Testis (tissue), 3 donors: ENCODE results near the gene GSG1L. TPM values are rescaled to one million over a fixed set of nuclear protein-coding genes. Genes with fewer than 3 reads are reported as not detected.

Experiments used
- DNase-seq: peaks from one replicate; pipeline ENCODE4 v3.0.0-alpha.2; 2019
- H3K27ac ChIP-seq, 2 donors: fragments of 200-600 bp; sonication (generic); one replicate each; pipeline ENCODE4 v1.5.1; 2019
- H3K27me3 ChIP-seq: fragments of 200-600 bp; sonication (generic); one replicate; pipeline ENCODE4 v1.5.1; 2019
- H3K36me3 ChIP-seq: fragments of 200-600 bp; sonication (generic); one replicate; pipeline ENCODE4 v1.5.1; 2017; ENCODE audit warnings: low read depth; ENCODE audit errors: missing control alignments
- H3K4me1 ChIP-seq: fragments of 200-600 bp; sonication (generic); one replicate; pipeline ENCODE4 v1.5.1; 2019
- H3K4me3 ChIP-seq, 2 donors: fragments of 200-600 bp; sonication (generic); one replicate each; pipeline ENCODE4 v1.5.1; 2017 to 2019
- H3K9me3 ChIP-seq: fragments of 200-600 bp; sonication (generic); one replicate; pipeline ENCODE4 v1.5.1; 2017
- POLR2A ChIP-seq: fragments of 450-650 bp; IDR thresholded peaks from one replicate; pipeline ENCODE4 v1.6.1; 2017; ENCODE audit warnings: antibody characterized with exemption, mild to moderate bottlenecking, moderate library complexity
- WGBS, 2 donors: methylation state at CpG; one replicate each; pipeline ENCODE4 v1.1.5; 2018; 5-methylcytosine and 5-hydroxymethylcytosine counted together
- intact Hi-C: fragments of 100-400 bp; cut with DNase I; formaldehyde crosslinking; loops from one replicate; pipeline ENCODE4 v1.15.1; 2023; ENCODE audit warnings: low total_unique reads
- polyA plus RNA-seq: library from polyadenylated mRNA; stranded (reverse); fragments of 350-450 nt; fragmentation: Illumina TruSeq; extraction: RNeasy Lipid Tissue Mini Kit (QIAGEN cat#74804); gene quantifications from one replicate; pipeline ENCODE4 v1.2.3, GENCODE V29; 2014; ENCODE audit warnings: low read depth, low replicate concordance; ENCODE audit not compliant: insufficient read depth
- total RNA-seq, 2 donors: library from RNA; depleted of rRNA; stranded (reverse); fragments of >200 nt; gene quantifications; one replicate each; pipeline ENCODE4 v1.2.3, GENCODE V29; 2016
- TF ChIP-seq, protein P1 (sequence below), 3 experiments: fragments of 450-650 bp in 2 of 3; fragments of 200-600 bp in 1 of 3; sonication (generic) in 1 of 3; IDR thresholded peaks; one replicate each; pipeline ENCODE4 v1.5.1; 2016 to 2019; ENCODE audit warnings: antibody characterized with exemption in 3 of 3, mild to moderate bottlenecking in 2 of 3, moderate library complexity in 1 of 3

The GSG1L gene
- total and polyA plus RNA-seq, 3 donors from 2014 or later, result 1.1 to 2.8 (median 1.9) TPM

DNA sequence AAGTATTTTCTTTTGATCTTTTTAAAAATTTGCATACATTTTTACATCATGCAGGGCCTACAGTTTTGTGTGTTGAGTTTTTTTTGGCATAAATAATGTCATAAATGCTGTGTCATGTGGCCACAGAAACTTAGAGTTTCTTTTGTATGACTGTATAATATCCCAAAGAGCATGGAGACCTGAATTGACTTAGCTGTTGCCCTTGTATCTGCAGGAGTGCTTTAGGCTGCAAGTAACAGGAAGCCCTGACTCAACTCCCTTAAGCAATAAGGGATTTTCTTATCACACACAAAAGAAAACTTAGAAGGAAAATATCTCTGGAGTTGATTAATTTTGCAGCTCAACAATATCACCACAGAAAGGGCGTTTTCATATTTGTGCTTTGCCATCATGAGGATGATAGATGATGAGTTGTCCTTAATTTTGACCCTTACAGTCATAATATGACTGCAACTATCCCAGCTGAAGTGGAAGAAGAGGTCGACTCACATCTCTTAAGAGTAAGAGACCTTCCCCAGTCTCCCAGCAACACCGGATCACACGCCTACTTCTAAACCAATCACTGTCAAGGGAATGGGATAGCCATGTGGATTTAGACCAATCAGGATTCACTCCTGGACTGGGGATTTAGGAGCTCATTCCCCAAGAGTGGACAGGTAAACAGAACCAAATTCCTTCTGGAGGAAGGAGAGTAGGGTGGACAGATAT lies 138.9 kb downstream of the GSG1L start:
- DNase-seq, result no peak
- Histone ChIP-seq H3K4me1 (no peaks in the 10 kb centered on the region), H3K27me3 (no peaks in the 10 kb centered on the region), H3K36me3 (no peaks in the 10 kb centered on the region), H3K4me3 (no peak overlapping the region), H3K27ac (no peak overlapping the region), H3K9me3 (no peaks in the 10 kb centered on the region)
- intact Hi-C loops, result no loop called here
- 63 to 68% methylated on average over 4 of the region's 4 CpGs for WGBS, 2 donors
- TF ChIP-seq, protein P1, sequence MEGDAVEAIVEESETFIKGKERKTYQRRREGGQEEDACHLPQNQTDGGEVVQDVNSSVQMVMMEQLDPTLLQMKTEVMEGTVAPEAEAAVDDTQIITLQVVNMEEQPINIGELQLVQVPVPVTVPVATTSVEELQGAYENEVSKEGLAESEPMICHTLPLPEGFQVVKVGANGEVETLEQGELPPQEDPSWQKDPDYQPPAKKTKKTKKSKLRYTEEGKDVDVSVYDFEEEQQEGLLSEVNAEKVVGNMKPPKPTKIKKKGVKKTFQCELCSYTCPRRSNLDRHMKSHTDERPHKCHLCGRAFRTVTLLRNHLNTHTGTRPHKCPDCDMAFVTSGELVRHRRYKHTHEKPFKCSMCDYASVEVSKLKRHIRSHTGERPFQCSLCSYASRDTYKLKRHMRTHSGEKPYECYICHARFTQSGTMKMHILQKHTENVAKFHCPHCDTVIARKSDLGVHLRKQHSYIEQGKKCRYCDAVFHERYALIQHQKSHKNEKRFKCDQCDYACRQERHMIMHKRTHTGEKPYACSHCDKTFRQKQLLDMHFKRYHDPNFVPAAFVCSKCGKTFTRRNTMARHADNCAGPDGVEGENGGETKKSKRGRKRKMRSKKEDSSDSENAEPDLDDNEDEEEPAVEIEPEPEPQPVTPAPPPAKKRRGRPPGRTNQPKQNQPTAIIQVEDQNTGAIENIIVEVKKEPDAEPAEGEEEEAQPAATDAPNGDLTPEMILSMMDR (IDR thresholded peaks at IDR 0.05), result no peak
- no peak for TF ChIP-seq POLR2A

DNA sequence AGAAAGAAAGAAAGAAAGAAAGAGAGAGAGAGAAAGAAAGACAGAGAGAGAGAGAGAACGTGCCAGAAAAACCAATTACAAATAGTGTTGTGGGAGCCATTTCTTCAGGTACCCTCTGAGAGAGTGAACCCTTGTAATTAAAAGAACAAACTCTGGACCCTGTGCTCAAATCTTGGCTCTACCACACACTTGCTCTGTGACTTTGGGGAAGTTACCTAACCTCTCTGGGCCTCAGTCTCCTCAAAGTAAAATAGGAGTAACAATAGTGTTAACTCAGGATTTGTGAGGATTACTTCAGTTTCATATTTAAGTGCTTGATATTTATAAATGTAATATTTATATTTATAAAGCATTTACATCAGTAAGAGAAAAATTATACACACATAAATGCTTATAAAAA lies 139.8 kb downstream of the GSG1L start:
- Histone ChIP-seq H3K9me3 (no peaks in the 10 kb centered on the region), H3K4me1 (no peaks in the 10 kb centered on the region), H3K4me3 (no peak overlapping the region), H3K36me3 (no peaks in the 10 kb centered on the region), H3K27me3 (no peaks in the 10 kb centered on the region), H3K27ac (no peak overlapping the region)
- TF ChIP-seq POLR2A, result no peak
- TF ChIP-seq, protein P1 (IDR thresholded peaks at IDR 0.05), result no peak
- DNase-seq, result no peak
- intact Hi-C loops, result no loop called here
- WGBS, 2 donors, result 69 to 85% methylated on average over 1 of the region's 1 CpG

DNA sequence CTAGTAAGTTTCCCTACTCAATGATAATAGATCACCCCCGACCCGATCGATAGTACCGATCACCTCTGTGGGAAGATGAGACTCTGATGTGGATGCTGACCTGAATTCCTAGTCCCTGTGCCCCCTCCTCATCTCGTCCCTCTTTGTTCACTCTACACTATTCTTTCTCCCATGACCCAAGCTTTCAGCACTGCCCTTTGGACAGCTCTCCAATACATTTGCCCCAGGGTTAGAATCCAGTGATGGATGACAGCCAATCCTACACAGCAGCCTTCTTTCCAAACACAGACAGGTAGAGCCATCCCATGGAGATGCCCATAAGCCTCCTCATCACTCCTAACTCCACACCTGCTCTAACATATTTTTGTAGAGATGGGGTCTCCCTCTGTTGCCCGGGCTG lies 141.1 kb downstream of the GSG1L start:
- TF ChIP-seq POLR2A, result no peak
- TF ChIP-seq, protein P1 (IDR thresholded peaks at IDR 0.05), result no peak
- no peak for DNase-seq
- intact Hi-C loops, result no loop called here
- Histone ChIP-seq H3K4me3 (no peak overlapping the region), H3K27ac (no peak overlapping the region), H3K9me3 (no peaks in the 10 kb centered on the region), H3K27me3 (no peaks in the 10 kb centered on the region), H3K4me1 (no peaks in the 10 kb centered on the region), H3K36me3 (no peaks in the 10 kb centered on the region)
- 57 to 61% methylated on average over 6 of the region's 6 CpGs for WGBS, 2 donors

DNA sequence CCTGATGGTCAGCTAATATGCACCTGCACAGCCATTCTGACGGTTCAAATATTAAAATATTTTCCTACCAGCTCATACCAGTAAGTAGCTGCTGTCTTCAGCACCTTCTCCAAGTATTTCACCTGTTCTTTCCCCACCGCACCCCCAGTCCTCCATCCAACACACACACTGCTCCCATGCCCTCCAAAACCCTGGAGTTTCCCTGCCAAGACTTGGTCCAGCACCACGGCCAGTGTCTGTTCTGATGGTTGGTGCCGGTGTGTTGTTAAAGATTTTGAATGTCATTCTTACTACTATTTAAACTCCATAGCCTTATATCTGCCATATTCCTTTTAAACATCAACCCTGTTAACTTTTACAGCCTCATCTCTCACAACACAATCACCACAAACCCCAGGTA lies 142.4 kb downstream of the GSG1L start:
- no peak overlapping the region for H3K27ac ChIP-seq
- H3K4me3 ChIP-seq, result no peak overlapping the region
- no peaks in the 10 kb centered on the region for H3K4me1 ChIP-seq
- no peak for DNase-seq
- 61 to 63% methylated on average over 4 of the region's 4 CpGs for WGBS, 2 donors
- H3K36me3 ChIP-seq, result no peaks in the 10 kb centered on the region
- TF ChIP-seq, protein P1 (IDR thresholded peaks at IDR 0.05), result no peak
- TF ChIP-seq POLR2A, result no peak
- intact Hi-C loops, result no loop called here
- H3K27me3 ChIP-seq, result no peaks in the 10 kb centered on the region
- no peaks in the 10 kb centered on the region for H3K9me3 ChIP-seq

DNA sequence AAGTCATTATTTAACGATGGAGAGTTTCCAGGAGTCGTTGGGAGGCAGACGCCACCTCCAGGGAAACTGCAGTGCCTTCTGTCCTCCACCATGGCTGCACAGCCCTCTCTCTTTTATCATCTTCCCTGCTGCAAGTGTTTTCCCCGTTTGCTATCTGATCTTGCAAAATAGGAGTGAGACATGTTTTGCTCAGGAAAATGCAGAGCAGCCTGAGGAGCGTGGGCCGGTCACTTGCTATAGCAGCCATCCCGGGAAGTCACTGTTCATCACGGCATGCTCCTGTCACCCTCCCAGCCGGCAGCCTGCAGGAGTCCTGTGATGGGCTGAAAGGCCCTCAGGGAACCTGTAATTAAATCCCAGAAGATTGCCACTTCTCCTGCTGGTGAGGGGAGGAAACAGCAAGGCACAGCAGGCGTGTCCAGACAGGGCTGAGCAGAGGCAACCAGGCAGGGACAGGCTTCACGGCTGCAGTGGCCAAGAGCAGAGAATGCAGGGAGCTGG lies 143.1 kb downstream of the GSG1L start:
- Histone ChIP-seq H3K4me1 (no peaks in the 10 kb centered on the region), H3K36me3 (no peaks in the 10 kb centered on the region), H3K27ac (no peak overlapping the region), H3K9me3 (no peaks in the 10 kb centered on the region), H3K27me3 (no peaks in the 10 kb centered on the region), H3K4me3 (no peak overlapping the region)
- TF ChIP-seq, protein P1 (IDR thresholded peaks at IDR 0.05), result no peak
- TF ChIP-seq POLR2A, result no peak
- intact Hi-C loops, result no loop called here
- 34 to 35% methylated on average over 11 of the region's 11 CpGs for WGBS, 2 donors
- peak; percentile 18 for DNase-seq
